Hair follicular keratinocyte (primary cell): ENCODE data around the gene ADAM30. TPM values are rescaled to one million over a fixed set of nuclear protein-coding genes. Genes with fewer than 3 reads are reported as not detected.

Source experiments
- total RNA-seq: library from RNA; depleted of rRNA; stranded (reverse); fragments of >200 nt; gene quantifications from 2 replicates; pipeline ENCODE4 v1.2.3, GENCODE V29; 2015

The ADAM30 gene
- total RNA-seq: not detected in 2 replicates

GRCh38 chr1:119896303-119896702 is at the start of gene ADAM30:
ADAM30 (minus strand) TSS chr1:119896515; CDS start chr1:119896336, 179 bp downstream.

Other genes with a start within 250 kb of the ADAM30 start
- gene ZNF697, start 248.2 kb downstream of the ADAM30 start, total RNA-seq: 7.2 and 8.9 TPM in 2 replicates
- 184 and 311 TPM in 2 replicates for gene PHGDH, start 184.6 kb downstream of the ADAM30 start, total RNA-seq
- gene HMGCS2, start 127.6 kb downstream of the ADAM30 start, total RNA-seq: not detected in 2 replicates
- gene REG4, start 85.1 kb downstream of the ADAM30 start, total RNA-seq: not detected in 2 replicates
- 35.0 and 42.1 TPM in 2 replicates for gene NOTCH2, start 173.1 kb upstream of the ADAM30 start, total RNA-seq